ENCODE data around the gene ALOX15B. TPM values are rescaled to one million over a fixed set of nuclear protein-coding genes. Genes with fewer than 3 reads are reported as not detected.

The ALOX15B gene, protein sequence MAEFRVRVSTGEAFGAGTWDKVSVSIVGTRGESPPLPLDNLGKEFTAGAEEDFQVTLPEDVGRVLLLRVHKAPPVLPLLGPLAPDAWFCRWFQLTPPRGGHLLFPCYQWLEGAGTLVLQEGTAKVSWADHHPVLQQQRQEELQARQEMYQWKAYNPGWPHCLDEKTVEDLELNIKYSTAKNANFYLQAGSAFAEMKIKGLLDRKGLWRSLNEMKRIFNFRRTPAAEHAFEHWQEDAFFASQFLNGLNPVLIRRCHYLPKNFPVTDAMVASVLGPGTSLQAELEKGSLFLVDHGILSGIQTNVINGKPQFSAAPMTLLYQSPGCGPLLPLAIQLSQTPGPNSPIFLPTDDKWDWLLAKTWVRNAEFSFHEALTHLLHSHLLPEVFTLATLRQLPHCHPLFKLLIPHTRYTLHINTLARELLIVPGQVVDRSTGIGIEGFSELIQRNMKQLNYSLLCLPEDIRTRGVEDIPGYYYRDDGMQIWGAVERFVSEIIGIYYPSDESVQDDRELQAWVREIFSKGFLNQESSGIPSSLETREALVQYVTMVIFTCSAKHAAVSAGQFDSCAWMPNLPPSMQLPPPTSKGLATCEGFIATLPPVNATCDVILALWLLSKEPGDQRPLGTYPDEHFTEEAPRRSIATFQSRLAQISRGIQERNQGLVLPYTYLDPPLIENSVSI
- total RNA-seq: not detected in 2 replicates

DNA sequence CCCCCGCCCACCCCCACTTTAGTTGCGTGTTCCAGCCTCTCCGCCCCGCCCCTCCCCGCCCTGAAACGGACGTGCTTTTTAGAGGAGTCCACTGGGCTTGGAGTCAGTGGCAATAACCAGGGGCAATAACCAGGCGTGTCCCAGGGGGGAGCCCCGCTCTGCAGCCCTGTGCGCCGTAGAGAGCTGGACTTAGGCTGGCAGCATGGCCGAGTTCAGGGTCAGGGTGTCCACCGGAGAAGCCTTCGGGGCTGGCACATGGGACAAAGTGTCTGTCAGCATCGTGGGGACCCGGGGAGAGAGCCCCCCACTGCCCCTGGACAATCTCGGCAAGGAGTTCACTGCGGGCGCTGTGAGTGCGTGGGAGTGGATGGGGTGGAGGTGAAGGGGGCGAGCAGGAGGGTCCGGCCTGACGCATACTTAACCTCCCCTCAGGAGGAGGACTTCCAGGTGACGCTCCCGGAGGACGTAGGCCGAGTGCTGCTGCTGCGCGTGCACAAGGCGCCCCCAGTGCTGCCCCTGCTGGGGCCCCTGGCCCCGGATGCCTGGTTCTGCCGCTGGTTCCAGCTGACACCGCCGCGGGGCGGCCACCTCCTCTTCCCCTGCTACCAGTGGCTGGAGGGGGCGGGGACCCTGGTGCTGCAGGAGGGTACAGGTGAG is at the start of gene ALOX15B:
TSS of gene ALOX15B (plus strand) at position 106 of the 657 bp plus-strand sequence. CDS start at position 203, 97 bp downstream.
- no peak for DNase-seq (ENCODE audit: low read depth, low spot score)

DNA sequence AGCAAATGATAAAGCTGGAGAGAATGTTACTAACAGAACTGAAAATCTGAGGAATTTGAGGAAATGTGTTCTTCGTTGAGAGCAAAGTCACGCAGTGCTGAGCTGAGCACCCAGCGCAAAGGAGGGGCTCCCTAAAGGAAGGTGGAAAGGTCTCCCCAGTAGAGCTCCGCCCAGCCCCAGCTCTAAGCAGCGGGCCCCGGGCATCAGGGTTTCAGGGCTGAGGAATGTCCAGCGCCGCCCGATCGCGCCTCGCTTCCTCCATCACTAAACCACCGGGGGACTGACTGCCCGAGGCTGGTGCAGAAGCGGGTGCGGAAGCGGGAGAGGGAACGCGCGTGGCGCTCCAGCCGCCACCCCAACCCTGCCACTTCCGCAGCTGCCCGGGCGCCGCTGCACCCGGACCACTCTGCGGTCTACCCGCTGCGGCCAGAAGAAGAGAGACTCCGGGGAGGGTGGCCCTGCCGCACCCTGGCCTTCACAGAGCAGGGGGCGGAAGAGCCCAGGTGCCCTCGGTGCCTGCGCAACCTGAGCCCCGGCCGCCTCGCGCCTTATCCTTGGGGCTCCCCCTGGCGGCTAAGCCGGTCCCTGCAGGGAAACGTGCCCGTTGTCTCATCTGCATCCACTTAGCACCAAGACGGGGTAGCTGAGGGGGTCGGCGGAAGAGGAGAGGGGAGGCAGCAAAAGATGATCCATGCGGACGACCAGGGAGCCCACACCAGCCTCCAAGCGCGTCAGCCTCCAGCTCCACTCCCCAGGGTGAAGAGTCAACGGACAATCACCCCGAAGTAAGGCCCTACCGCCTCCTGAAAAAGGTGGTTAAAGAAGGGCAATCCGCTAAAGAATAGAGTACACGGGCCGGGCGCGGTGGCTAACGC is 48.8 kb upstream of the ALOX15B start:
- no peak for DNase-seq (ENCODE audit: low read depth, low spot score)

DNA sequence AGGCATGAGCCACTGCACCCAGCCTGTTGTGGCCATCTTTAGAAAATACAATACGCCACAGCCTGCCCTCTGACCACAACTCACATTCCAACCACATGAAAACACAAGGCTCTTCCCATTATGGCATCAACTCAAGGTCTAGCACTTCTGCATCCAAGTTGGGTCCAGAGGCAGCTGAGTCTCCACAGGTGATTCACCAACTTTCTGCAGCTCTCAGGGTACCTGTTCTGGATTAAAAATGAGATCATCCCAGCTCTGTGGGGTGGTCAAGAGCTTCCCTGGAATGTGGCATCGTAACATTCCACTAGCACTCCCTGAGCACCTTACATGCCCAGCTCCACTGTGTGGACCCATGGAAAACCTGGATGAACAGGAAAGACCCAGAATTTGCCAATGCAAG is 46.3 kb upstream of the ALOX15B start:
- no peak for DNase-seq (ENCODE audit: low read depth, low spot score)

DNA sequence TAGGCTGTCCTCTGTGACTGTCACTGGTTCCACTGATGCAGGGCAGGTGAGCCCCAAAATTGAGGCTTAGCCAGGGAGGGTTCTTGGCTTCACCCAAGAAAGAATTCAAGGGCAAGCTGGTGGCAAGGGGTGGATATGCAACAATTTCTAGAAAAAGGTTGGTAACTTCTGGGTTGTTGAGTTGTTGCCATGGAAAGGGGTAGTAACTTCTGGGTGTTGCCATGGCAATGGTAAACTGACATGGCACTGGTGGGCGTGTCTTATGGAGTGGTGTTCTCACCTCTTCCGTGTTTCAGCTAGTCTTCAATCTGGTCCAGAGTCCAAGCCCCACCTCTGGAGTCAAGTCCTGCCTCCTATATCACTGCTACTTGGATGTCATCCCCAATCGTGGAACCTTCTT is 45.9 kb upstream of the ALOX15B start:
- no peak for DNase-seq (ENCODE audit: low read depth, low spot score)

DNA sequence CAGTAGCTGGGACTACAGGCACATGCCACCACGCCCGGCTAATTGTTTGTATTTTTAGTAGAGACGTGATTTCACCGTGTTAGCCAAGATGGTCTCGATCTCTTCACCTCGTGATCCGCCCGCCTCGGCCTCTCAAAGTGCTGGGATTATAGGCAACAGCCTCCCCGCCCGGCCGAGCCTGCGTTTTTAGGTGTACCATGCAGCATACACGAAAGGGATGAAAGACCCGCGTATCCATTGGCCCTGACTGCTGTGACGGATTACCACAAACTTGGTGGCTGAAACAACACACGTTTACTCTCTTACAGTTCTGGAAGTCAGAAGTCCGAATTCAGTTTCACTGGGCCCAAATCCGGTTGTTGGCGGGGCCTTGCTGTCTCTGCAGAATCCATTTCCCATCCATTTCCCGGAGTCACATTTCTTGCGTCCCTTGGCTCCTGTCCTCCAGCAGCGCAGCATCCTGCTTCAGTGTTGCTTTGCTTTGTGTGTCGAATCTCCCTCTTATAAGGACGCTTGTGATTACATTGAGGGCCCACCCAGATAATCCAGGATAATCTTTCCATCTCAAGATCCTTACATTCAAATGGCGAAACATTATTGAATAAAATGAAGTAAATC is 44.8 kb upstream of the ALOX15B start:
- DNase-seq (ENCODE audit: low read depth, low spot score): no peak

DNA sequence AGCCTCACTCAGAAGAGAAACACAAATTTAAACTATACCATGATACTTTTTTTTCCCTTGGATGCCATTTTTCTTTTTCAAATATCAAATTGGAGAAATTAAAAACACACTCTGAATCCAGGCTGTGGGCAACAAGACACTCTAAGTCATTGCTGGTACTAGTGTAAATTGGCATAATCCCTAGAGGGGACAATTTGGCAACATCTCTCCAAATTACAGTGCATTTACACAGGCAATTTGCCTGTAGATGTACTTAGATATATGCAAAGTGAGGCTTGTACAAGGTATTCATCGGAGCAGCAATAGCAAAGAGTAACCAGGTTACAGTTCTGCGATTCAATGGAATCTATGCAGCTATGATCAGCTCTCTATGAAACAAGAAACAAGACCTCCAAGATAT is 43.1 kb upstream of the ALOX15B start:
- no peak for DNase-seq (ENCODE audit: low read depth, low spot score)

DNA sequence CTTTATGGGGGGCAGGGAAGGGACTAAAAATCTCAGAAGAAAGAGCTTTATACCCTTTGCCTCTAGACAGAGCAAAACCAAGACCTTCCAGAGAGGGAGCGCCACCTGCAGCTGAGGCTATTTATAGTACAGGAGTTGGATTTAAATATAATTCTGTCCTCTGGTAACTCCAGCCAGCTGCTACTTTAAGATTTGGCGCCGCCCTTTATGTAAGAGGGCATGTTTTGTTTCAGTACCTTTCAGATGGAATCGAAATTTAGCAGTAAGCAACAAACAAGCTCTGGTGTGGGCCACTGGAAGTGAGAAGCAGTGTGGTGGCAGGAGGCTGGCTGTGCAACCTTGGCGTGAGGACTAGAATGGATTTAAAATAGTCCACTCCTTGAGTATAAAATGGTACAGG is 41.7 kb upstream of the ALOX15B start:
- DNase-seq (ENCODE audit: low read depth, low spot score): no peak

DNA sequence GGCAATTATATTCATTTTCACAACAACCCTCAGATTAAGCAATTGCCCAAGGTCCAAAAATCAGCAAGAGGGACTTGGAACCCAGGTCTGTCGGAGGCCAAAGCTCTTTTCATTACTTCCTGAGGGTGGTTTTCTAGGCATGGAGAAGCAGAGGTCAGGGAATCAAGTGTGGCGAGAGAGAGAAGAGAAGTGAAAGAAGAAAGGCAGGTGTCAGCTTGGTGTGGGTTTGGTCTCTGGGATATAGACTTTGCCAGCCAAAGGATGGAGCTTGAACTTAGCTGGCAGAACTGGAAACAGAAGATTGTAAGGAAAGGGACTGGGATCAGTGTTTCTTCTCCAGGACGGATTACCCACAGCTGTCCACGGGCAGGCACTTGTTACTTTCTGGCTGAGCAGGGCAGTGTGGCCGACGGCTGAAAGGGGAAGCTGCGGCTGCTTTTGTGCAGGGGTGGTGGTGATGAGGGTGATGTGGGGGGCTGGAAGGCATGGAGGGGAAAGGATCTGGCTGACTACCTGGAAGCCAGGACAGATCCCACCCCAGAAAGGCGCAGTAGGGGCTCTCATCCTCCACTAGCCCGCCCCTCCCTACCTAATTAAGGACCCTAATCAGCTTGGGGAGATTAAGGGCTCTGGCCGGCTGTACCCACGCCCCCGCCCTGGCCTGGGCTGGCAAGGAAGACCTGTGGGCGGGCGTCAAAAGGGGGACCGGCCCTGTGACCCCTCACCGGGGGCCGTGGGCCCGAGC is 36.7 kb upstream of the ALOX15B start, which contains the start of gene GUCY2D:
TSS of gene GUCY2D (plus strand) at position 640 of the 745 bp plus-strand sequence. CDS start 433 bp downstream, outside the sequence.
- DNase-seq (ENCODE audit: low read depth, low spot score): no peak

DNA sequence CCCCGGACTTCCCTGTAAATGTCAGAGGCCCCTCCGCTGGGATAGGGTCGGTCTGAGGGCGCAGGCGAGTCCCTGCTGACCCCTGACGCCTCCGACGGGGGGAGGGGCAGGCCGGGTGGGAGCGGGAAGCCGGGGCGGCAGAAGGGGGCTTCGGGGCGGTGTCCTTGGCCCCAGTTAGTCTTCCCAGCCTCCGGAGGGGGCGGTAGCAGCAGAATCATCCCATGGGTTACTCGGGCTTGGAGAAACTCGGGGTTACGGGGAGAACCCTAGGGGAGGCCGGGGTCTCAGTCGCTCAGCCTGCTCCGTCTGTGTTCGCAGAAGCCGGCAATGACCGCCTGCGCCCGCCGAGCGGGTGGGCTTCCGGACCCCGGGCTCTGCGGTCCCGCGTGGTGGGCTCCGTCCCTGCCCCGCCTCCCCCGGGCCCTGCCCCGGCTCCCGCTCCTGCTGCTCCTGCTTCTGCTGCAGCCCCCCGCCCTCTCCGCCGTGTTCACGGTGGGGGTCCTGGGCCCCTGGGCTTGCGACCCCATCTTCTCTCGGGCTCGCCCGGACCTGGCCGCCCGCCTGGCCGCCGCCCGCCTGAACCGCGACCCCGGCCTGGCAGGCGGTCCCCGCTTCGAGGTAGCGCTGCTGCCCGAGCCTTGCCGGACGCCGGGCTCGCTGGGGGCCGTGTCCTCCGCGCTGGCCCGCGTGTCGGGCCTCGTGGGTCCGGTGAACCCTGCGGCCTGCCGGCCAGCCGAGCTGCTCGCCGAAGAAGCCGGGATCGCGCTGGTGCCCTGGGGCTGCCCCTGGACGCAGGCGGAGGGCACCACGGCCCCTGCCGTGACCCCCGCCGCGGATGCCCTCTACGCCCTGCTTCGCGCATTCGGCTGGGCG is 35.9 kb upstream of the ALOX15B start:
- DNase-seq (ENCODE audit: low read depth, low spot score): no peak

DNA sequence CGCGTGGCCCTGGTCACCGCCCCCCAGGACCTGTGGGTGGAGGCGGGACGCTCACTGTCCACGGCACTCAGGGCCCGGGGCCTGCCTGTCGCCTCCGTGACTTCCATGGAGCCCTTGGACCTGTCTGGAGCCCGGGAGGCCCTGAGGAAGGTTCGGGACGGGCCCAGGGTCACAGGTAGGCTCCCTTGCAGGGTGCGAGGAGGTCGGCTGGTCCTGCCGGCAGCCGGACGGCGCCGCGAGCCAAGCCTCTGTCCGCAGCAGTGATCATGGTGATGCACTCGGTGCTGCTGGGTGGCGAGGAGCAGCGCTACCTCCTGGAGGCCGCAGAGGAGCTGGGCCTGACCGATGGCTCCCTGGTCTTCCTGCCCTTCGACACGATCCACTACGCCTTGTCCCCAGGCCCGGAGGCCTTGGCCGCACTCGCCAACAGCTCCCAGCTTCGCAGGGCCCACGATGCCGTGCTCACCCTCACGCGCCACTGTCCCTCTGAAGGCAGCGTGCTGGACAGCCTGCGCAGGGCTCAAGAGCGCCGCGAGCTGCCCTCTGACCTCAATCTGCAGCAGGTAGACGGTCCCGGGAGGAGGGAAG is 35.2 kb upstream of the ALOX15B start:
- no peak for DNase-seq (ENCODE audit: low read depth, low spot score)

DNA sequence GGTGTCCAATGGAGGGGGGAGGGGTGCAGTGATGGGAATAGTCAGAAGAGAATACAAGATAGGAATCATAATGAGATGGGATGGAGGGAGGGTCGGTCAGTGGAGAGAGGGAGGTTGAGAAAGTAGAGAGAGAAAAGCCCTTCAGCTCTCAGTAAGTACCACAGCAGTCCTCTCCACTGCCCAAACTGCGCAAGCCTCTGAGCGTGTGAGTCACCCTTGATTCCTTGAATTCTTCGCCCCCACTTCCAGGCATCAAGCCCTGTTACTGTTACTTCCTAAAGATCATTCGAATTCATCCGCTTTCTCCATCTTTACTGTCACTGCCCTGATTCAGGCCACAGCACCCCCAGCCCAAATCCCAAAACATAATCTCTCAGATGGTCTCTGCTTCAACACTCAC is 34.0 kb upstream of the ALOX15B start:
- no peak for DNase-seq (ENCODE audit: low read depth, low spot score)

DNA sequence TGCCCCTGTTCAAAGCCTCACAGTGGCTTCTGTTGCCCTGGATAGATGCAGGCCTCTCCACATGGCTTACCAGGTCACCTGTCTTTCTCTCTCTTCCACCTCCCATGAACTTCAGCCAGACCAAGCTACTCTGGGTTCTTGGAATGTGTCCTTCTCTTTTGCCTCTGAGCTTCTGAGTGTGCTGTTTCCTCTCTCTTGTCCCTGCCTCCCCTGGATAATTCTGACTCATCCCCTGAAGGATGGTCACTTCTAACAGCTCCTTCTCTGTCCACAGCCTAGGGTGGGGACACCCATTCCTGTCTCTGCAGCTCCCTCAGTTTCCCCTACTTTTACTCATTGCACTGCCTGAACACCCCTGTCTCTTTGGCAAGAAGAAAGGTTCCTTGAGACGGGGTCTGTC is 33.5 kb upstream of the ALOX15B start:
- DNase-seq (ENCODE audit: low read depth, low spot score): no peak

DNA sequence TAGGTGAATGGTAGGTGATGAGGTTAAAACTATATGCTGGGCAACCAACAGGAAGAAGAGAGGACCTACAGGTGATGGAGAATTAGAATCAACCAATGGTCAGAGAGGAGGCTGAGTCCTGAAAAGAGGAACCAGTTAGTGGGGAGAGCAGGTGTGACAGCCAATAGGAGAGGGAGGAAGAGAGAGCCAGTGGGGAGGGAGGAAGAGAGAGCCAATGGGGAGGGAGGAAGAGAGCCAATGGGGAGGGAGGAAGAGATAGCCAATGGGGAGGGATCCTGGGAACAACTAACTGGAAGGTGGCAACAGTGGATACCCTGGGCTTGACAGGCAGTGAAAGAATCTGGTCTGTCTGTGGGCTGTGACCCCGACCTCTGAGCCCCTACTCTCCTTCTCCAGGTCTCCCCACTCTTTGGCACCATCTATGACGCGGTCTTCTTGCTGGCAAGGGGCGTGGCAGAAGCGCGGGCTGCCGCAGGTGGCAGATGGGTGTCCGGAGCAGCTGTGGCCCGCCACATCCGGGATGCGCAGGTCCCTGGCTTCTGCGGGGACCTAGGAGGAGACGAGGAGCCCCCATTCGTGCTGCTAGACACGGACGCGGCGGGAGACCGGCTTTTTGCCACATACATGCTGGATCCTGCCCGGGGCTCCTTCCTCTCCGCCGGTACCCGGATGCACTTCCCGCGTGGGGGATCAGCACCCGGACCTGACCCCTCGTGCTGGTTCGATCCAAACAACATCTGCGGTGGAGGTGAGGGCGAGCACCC is 32.7 kb upstream of the ALOX15B start:
- DNase-seq (ENCODE audit: low read depth, low spot score): no peak

DNA sequence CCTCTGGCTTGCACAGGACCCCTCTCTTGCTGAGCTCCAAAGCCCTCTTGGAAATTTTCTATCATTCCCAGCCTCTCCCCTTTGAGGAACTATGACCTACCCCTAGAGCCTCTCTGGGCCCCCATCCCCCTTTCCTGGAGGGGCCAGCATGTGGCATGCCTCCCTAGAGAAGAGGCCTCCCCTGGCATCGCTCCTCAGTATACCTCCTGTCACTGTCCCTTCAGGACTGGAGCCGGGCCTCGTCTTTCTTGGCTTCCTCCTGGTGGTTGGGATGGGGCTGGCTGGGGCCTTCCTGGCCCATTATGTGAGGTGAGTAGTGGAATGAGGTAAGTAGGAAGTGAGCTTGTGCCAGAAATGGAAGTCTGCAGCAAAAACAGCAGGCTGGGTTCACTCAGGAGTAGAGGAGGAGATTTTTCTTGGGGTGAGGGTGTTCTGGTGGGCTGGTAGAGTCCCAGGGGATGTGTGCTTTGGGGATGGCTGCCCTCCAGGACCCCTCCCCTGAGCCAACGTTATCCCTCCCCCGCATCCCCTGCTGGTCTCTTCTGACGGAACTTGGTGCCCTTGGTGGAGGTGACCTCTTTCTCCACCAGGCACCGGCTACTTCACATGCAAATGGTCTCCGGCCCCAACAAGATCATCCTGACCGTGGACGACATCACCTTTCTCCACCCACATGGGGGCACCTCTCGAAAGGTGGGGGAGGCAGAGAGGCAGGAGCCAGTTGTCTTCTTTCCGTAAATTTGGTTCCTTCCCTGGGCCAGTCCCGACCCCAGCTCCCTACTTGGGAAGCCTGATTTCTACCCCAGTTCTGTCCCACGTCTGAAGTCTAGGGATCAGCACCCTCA is 31.8 kb upstream of the ALOX15B start:
- no peak for DNase-seq (ENCODE audit: low read depth, low spot score)

DNA sequence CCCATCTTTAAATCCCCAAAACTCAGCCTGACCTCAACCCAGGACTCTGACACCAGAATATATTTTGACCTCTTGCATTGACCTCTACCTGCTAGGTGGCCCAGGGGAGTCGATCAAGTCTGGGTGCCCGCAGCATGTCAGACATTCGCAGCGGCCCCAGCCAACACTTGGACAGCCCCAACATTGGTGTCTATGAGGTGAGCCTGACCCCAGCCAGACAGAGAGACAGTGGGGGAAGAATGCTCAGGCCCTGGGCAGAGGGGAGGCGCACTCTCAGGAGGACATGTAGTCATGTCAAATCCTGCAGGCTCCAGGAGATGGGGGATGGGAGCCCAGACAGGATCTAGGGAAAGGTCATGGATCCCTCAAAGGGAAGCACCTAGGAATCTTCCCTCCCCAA is 31.0 kb upstream of the ALOX15B start:
- DNase-seq (ENCODE audit: low read depth, low spot score): no peak

DNA sequence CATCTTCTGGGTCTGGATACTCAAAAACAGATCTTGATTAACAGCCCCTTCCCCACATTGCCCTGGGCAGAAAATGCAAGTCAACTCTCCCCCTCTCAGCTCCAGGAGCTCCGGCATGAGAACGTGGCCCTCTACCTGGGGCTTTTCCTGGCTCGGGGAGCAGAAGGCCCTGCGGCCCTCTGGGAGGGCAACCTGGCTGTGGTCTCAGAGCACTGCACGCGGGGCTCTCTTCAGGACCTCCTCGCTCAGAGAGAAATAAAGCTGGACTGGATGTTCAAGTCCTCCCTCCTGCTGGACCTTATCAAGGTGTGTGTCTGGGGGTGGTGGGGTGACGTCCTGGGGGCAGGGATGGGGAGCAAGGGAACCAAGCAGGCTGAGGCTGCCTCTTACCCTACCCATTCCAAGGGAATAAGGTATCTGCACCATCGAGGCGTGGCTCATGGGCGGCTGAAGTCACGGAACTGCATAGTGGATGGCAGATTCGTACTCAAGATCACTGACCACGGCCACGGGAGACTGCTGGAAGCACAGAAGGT is 26.7 kb upstream of the ALOX15B start:
- no peak for DNase-seq (ENCODE audit: low read depth, low spot score)
